Mesothelial cell of epicardium (in vitro differentiated cells): ENCODE measurements around the gene NCK1. TPM values are rescaled to one million over a fixed set of nuclear protein-coding genes. Genes with fewer than 3 reads are reported as not detected.

Experiments
- DNase-seq, 2 experiments: peaks; one replicate each; pipeline ENCODE4 v3.0.0; 2021; ENCODE audit warnings: low spot score in 2 of 2; ENCODE audit not compliant: unreplicated experiment in 2 of 2
- H3K27ac Mint-ChIP-seq: 2 replicates; pipeline ENCODE4 v1.8.0; 2021; ENCODE audit warnings: mixed read lengths
- H3K27me3 Mint-ChIP-seq: 2 replicates; pipeline ENCODE4 v1.8.0; 2021; ENCODE audit warnings: low read depth, mixed read lengths
- H3K36me3 Mint-ChIP-seq: 2 replicates; pipeline ENCODE4 v1.8.0; 2021; ENCODE audit warnings: mixed read lengths
- H3K4me1 Mint-ChIP-seq: 2 replicates; pipeline ENCODE4 v1.8.0; 2021; ENCODE audit warnings: mixed read lengths
- H3K4me3 Mint-ChIP-seq: 2 replicates; pipeline ENCODE4 v1.8.0; 2021; ENCODE audit warnings: mild to moderate bottlenecking, moderate library complexity, mixed read lengths
- H3K9me3 Mint-ChIP-seq: 2 replicates; pipeline ENCODE4 v1.8.0; 2021; ENCODE audit warnings: mixed read lengths
- CTCF ChIP-seq: fragments of 200-600 bp; sonication (generic); IDR thresholded peaks from one replicate; pipeline ENCODE4 v1.5.0; 2021; ENCODE audit warnings: antibody characterized with exemption; ENCODE audit not compliant: unreplicated experiment
- total RNA-seq: library from RNA; stranded (reverse); gene quantifications from 3 replicates; pipeline ENCODE4 v1.2.1, GENCODE V29; 2021

NCK1 gene
- total RNA-seq, 1 donor from 2014 or later, result 27.9 TPM

GRCh38 chr3:136954980-136955780, 93.2 kb downstream of the NCK1 start:
- H3K27me3 Mint-ChIP-seq, result no peaks in the 10 kb centered on the region
- peaks cover 1% of the 10 kb centered on the region for H3K36me3 Mint-ChIP-seq
- TF ChIP-seq CTCF, result no peak
- peak overlapping the region; percentile 11 for H3K27ac Mint-ChIP-seq
- H3K9me3 Mint-ChIP-seq, result no peaks in the 10 kb centered on the region
- no peak for DNase-seq
- peaks cover 5% of the 10 kb centered on the region for H3K4me1 Mint-ChIP-seq
- H3K4me3 Mint-ChIP-seq, result no peak overlapping the region

DNA sequence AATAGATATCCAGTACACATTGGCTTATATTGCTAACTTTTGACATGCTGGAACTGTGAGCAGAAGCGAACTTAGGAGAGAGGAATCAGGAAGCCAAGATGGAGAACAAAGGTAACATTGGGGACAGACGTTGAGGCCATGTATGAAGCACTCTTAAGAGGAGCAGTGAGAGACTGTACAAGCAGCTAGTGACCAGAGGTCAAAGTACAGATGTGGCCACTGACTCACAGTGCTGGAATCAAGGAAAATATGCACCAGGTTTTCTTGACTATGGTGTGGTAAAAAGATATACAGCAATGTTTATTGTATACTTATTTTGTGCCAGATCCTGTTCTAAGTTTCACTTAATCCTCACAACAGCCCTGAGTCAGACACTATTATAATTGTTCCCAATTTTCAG, 93.8 kb downstream of the NCK1 start:
- no peak overlapping the region for H3K27ac Mint-ChIP-seq
- DNase-seq, result no peak
- H3K9me3 Mint-ChIP-seq, result no peaks in the 10 kb centered on the region
- peaks cover 5% of the 10 kb centered on the region for H3K4me1 Mint-ChIP-seq
- no peak for TF ChIP-seq CTCF
- peaks cover 1% of the 10 kb centered on the region for H3K36me3 Mint-ChIP-seq
- H3K4me3 Mint-ChIP-seq, result no peak overlapping the region
- no peaks in the 10 kb centered on the region for H3K27me3 Mint-ChIP-seq

GRCh38 chr3:136956971-136957370, 95.0 kb downstream of the NCK1 start:
- Mint-ChIP-seq H3K36me3 (peaks cover 1% of the 10 kb centered on the region), H3K4me1 (peaks cover 9% of the 10 kb centered on the region), H3K4me3 (no peak overlapping the region), H3K9me3 (no peaks in the 10 kb centered on the region), H3K27me3 (no peaks in the 10 kb centered on the region), H3K27ac (no peak overlapping the region)
- TF ChIP-seq CTCF, result no peak
- no peak for DNase-seq

DNA sequence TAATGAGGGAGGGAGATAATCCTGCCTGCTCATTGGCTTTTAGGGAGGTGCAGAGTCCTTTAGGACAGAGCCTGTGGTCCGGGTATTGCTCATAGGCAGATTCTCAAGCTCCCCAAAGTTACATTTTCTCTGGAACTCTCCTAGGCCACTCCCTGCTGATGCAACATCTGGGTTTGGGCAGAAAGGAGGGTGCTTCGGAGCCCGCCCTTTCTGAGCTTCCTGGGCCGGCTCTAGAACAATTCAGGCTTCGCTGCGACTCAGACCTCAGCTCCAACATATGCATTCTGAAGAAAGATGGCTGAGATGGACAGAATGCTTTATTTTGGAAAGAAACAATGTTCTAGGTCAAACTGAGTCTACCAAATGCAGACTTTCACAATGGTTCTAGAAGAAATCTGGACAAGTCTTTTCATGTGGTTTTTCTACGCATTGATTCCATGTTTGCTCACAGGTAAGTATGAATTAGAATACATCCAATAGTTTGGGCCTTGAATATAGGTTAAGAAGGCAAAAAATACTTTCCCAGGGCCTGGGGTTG, 95.8 kb downstream of the NCK1 start, which contains the start of gene IL20RB:
Gene IL20RB, plus strand, starts transcription at position 233 of the 538 bp plus-strand sequence. Its CDS starts 131 bp downstream, at position 364.
- H3K36me3 Mint-ChIP-seq, result peaks cover 1% of the 10 kb centered on the region
- peaks cover 9% of the 10 kb centered on the region for H3K4me1 Mint-ChIP-seq
- H3K27me3 Mint-ChIP-seq, result no peaks in the 10 kb centered on the region
- no peak for TF ChIP-seq CTCF
- no peak within 1 kb of the TSS for H3K27ac Mint-ChIP-seq
- no peak for DNase-seq
- no peak within 1 kb of the TSS for H3K4me3 Mint-ChIP-seq
- H3K9me3 Mint-ChIP-seq, result no peaks in the 10 kb centered on the region

GRCh38 chr3:136958939-136959338, 96.9 kb downstream of the NCK1 start:
- peaks cover 9% of the 10 kb centered on the region for H3K4me1 Mint-ChIP-seq
- H3K4me3 Mint-ChIP-seq, result no peak overlapping the region
- H3K27me3 Mint-ChIP-seq, result no peaks in the 10 kb centered on the region
- H3K36me3 Mint-ChIP-seq, result peaks cover 3% of the 10 kb centered on the region
- peaks cover 6% of the 10 kb centered on the region for H3K9me3 Mint-ChIP-seq
- no peak for TF ChIP-seq CTCF
- H3K27ac Mint-ChIP-seq, result no peak overlapping the region
- no peak for DNase-seq
